Suprapubic skin (tissue), 4 donors: ENCODE data around the gene DSCAML1. TPM values are rescaled to one million over a fixed set of nuclear protein-coding genes. Genes with fewer than 3 reads are reported as not detected.
"Not testable (repeated sequence)": the region's sequence is repeated elsewhere in the genome, so short reads cannot be mapped to it uniquely, and the experiment has no call there.

Source experiments
- DNase-seq, 2 donors: peaks; one replicate each; pipeline ENCODE4 v3.0.0-alpha.2; 2019; ENCODE audit warnings: low spot score in 2 of 2
- H3K27ac ChIP-seq: fragments of 200-600 bp; sonication (generic); one replicate; pipeline ENCODE4 v1.5.1; 2019
- H3K27me3 ChIP-seq: fragments of 200-600 bp; sonication (generic); one replicate; pipeline ENCODE4 v1.5.1; 2019
- H3K36me3 ChIP-seq: fragments of 200-600 bp; sonication (generic); one replicate; pipeline ENCODE4 v1.5.1; 2019
- H3K4me1 ChIP-seq: fragments of 200-600 bp; sonication (generic); one replicate; pipeline ENCODE4 v1.5.1; 2019
- H3K4me3 ChIP-seq: fragments of 200-600 bp; sonication (generic); one replicate; pipeline ENCODE4 v1.5.1; 2019; ENCODE audit warnings: mild to moderate bottlenecking
- H3K9me3 ChIP-seq: fragments of 200-600 bp; sonication (generic); one replicate; pipeline ENCODE4 v1.5.1; 2019
- EP300 ChIP-seq: sonication (generic); formaldehyde crosslinking; IDR thresholded peaks from one replicate; pipeline ENCODE4 v1.6.1; 2017; ENCODE audit warnings: antibody characterized with exemption
- POLR2A ChIP-seq, 2 donors: fragments of 450-650 bp; IDR thresholded peaks; one replicate each; pipeline ENCODE4 v1.6.1; 2017; ENCODE audit warnings: antibody characterized with exemption in 2 of 2, mild to moderate bottlenecking in 2 of 2, moderate library complexity in 2 of 2
- POLR2AphosphoS5 ChIP-seq, 3 donors: sonication (generic); formaldehyde crosslinking; IDR thresholded peaks; one replicate each; pipeline ENCODE4 v1.6.1; 2017; ENCODE audit warnings: antibody characterized with exemption in 3 of 3
- WGBS: methylation state at CpG from one replicate; pipeline ENCODE4 v1.1.5; 2018; 5-methylcytosine and 5-hydroxymethylcytosine counted together
- total RNA-seq, 4 donors: library from RNA; depleted of rRNA; stranded (reverse); fragments of >200 nt; gene quantifications; one replicate each; pipeline ENCODE4 v1.1.0, GENCODE V29; 2016
- TF ChIP-seq, protein P1 (sequence below), 2 donors: fragments of 200-600 bp in 1 of 2; fragments of 450-650 bp in 1 of 2; sonication (generic) in 1 of 2; IDR thresholded peaks; one replicate each; pipeline ENCODE4 v1.5.1; 2016 to 2019; ENCODE audit warnings: antibody characterized with exemption in 2 of 2, mild to moderate bottlenecking in 1 of 2, moderate library complexity in 1 of 2

DSCAML1 gene
- total RNA-seq, 4 donors from 2014 or later = 0.11 to 0.24 (median 0.21) TPM; not detected in 1

DNA sequence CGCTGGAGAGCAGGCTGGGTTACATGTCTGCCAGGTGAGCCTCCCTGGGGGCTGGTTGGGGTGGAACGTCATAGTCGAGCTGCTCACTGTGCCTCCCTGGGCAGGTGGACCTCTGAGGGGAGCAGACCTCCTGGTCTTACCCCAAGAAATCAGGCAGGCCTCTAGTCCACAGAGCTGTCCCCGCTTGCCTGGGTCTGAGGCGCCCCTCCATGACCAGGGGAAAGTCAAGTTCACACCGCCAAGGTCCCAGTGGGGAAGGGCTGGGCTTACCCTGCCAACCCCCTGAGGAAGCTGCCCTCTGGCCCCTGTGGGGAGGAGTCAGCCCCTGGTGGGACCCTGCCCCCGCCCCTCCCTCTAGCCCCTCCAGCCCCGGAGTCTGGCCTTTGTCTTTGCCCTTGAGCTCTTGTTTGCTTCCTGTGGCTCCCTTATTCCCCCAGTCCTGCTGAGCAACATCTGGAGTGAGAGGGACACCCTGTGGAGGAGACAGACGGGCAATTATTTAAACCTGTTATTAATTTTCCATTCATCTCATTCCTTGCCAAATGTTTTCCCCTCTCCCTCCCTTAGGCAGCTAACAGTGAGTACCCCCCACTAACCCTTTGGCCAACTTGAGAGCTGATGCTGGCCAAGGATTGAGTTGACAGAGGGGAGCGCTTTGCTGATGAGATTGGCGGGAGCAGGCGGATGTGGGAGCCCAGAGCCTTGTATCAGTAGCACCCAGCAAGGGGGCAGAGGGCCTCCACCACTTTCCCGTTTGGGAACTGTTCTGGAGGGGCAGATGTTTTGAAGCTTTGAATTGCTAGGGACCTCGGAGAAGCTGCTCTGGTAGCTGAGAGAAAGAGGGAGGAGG lies 385.9 kb downstream of the DSCAML1 start:
- H3K36me3 ChIP-seq = peaks cover 56% of the 10 kb centered on the region
- no peak for TF ChIP-seq POLR2A (IDR thresholded peaks at IDR 0.05)
- no peak for TF ChIP-seq POLR2AphosphoS5 (IDR thresholded peaks at IDR 0.05)
- no peak for TF ChIP-seq EP300
- TF ChIP-seq, protein P1, sequence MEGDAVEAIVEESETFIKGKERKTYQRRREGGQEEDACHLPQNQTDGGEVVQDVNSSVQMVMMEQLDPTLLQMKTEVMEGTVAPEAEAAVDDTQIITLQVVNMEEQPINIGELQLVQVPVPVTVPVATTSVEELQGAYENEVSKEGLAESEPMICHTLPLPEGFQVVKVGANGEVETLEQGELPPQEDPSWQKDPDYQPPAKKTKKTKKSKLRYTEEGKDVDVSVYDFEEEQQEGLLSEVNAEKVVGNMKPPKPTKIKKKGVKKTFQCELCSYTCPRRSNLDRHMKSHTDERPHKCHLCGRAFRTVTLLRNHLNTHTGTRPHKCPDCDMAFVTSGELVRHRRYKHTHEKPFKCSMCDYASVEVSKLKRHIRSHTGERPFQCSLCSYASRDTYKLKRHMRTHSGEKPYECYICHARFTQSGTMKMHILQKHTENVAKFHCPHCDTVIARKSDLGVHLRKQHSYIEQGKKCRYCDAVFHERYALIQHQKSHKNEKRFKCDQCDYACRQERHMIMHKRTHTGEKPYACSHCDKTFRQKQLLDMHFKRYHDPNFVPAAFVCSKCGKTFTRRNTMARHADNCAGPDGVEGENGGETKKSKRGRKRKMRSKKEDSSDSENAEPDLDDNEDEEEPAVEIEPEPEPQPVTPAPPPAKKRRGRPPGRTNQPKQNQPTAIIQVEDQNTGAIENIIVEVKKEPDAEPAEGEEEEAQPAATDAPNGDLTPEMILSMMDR (IDR thresholded peaks at IDR 0.05) = no peak

DNA sequence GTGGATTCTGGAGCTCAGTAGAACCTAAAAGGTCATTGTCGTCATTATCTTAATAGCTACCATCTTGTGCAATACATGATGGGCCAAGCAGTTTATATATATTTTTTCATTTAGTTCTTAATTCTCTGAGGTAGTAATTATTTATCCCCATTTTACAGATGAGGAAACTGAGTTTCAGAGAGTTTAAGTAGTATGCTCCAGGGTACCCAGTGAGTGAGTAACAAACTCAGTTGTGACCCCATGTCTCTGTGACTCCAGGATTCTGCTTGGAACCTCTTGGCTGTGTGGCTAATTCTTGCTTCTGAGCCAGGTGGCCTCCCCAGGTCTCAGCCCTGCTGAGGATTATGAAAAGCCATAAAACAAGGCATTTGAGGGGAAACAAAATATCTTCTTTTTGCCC lies 386.8 kb downstream of the DSCAML1 start:
- H3K36me3 ChIP-seq = peaks cover 62% of the 10 kb centered on the region
- WGBS = 86% methylated on average over 1 of the region's 1 CpG

More for the DNA sequence above, 385.9 kb downstream of the DSCAML1 start:
- no peaks in the 10 kb centered on the region for H3K4me1 ChIP-seq
- no peaks in the 10 kb centered on the region for H3K27me3 ChIP-seq
- H3K4me3 ChIP-seq = no peak overlapping the region
- H3K27ac ChIP-seq = no peak overlapping the region
- no peaks in the 10 kb centered on the region for H3K9me3 ChIP-seq
- WGBS = 85% methylated on average over 12 of the region's 14 CpGs
- peak; percentile 44 to 68 for DNase-seq

DNA sequence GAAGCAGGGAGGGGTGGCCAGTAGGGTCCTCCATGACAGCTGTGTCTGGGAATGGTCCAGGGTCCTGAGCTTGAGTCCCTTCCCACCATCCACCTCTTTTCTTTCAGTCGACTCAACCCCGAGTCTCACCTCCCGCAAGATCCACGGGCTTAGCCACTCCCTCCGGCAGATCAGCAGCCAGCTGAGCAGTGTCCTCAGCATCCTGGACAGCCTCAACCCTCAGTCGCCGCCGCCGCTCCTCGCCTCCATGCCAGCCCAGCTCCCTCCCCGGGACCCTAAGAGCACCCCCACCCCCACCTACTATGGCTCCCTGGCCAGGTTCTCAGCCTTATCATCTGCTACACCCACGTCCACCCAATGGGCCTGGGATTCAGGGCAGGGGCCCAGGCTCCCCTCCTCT lies 387.5 kb downstream of the DSCAML1 start:
- H3K4me1 ChIP-seq = no peaks in the 10 kb centered on the region
- H3K27ac ChIP-seq = no peak overlapping the region
- no peaks in the 10 kb centered on the region for H3K9me3 ChIP-seq
- TF ChIP-seq, protein P1 (IDR thresholded peaks at IDR 0.05) = no peak
- TF ChIP-seq POLR2AphosphoS5 (IDR thresholded peaks at IDR 0.05) (no peak), POLR2A (IDR thresholded peaks at IDR 0.05) (no peak), EP300 (no peak)
- no peaks in the 10 kb centered on the region for H3K27me3 ChIP-seq
- 97% methylated on average over 12 of the region's 12 CpGs for WGBS
- H3K4me3 ChIP-seq = no peak overlapping the region
- DNase-seq = peak in 1 of 2 donors; percentile 53
- H3K36me3 ChIP-seq = peaks cover 70% of the 10 kb centered on the region

More for the DNA sequence above, 386.8 kb downstream of the DSCAML1 start:
- Histone ChIP-seq H3K27ac (no peak overlapping the region), H3K4me3 (no peak overlapping the region), H3K9me3 (no peaks in the 10 kb centered on the region), H3K27me3 (no peaks in the 10 kb centered on the region), H3K4me1 (no peaks in the 10 kb centered on the region)
- no peak for TF ChIP-seq POLR2A (IDR thresholded peaks at IDR 0.05)
- TF ChIP-seq, protein P1 (IDR thresholded peaks at IDR 0.05) = no peak
- no peak for TF ChIP-seq POLR2AphosphoS5 (IDR thresholded peaks at IDR 0.05)
- TF ChIP-seq EP300 = no peak
- no peak for DNase-seq

DNA sequence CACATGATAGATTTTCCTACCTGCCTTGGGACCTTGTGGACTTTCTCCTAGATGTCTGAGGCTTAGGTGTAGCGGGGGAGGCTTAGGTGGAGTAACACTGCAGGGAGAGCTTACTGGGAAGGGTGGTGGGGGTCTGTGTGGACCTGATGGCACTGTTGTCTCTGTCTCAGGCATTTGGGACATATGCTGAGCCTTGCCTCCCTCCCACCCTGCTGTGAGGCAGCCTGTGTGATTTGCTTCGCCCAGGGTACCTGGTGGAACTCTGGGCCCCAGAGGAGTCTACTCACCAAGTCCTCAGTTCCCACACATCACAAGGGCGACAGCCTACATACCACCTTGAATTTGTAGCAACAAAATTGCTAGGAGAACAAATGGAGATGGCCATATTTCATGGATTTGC lies 388.7 kb downstream of the DSCAML1 start:
- DNase-seq = no peak
- peaks cover 76% of the 10 kb centered on the region for H3K36me3 ChIP-seq
- WGBS = 100% methylated on average over 2 of the region's 3 CpGs
- no peaks in the 10 kb centered on the region for H3K9me3 ChIP-seq
- H3K27ac ChIP-seq = no peak overlapping the region
- H3K4me3 ChIP-seq = no peak overlapping the region
- TF ChIP-seq POLR2A (IDR thresholded peaks at IDR 0.05) = no peak
- TF ChIP-seq, protein P1 (IDR thresholded peaks at IDR 0.05) = no peak
- no peak for TF ChIP-seq POLR2AphosphoS5 (IDR thresholded peaks at IDR 0.05)
- TF ChIP-seq EP300 = no peak
- H3K27me3 ChIP-seq = no peaks in the 10 kb centered on the region
- H3K4me1 ChIP-seq = no peaks in the 10 kb centered on the region

DNA sequence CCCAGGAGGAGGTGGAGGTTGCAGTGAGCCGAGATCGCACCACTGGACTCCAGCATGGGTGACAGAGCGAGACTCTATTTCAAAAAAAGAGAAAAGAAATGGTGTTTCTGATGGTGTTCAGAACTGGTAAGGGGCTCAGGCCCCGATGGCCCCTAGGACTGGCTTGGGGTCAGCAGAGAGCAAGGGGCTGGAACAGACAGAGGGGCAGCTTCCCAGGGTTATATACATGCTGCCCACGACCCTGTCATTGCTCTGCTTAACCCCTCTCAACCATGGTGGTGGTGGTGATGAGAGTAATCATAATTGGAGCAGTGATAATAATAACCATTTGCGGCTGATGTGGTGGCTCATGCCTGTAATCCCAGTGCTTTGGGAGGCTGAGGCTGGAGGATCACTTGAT lies 390.0 kb downstream of the DSCAML1 start:
- peaks cover 63% of the 10 kb centered on the region for H3K36me3 ChIP-seq

DNA sequence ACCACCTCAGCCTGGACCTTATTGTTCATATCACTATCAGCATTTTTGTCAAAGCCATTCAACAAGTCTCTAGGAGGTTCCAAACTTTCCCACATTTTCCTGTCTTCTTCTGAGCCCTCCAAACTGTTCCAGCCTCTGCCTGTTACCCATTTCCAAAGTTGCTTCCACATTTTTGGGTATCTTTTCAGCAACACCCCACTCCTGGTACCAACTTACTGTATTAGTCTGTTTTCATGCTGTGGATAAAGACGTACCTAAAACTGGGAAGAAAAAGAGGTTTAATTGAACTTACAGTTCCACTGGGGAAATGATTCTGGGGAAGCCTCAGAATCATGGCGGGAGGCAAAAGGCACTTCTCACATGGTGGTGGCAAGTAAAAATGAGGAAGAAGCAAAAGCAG lies 391.1 kb downstream of the DSCAML1 start:
- not testable (repeated sequence) for H3K9me3 ChIP-seq
- H3K36me3 ChIP-seq = peaks cover 53% of the 10 kb centered on the region

More for the DNA sequence above, 390.0 kb downstream of the DSCAML1 start:
- no peaks in the 10 kb centered on the region for H3K4me1 ChIP-seq
- H3K4me3 ChIP-seq = no peak overlapping the region
- no peaks in the 10 kb centered on the region for H3K9me3 ChIP-seq
- DNase-seq = no peak
- WGBS = 96% methylated on average over 6 of the region's 6 CpGs
- TF ChIP-seq POLR2A (IDR thresholded peaks at IDR 0.05) (no peak), POLR2AphosphoS5 (IDR thresholded peaks at IDR 0.05) (no peak), EP300 (no peak)
- TF ChIP-seq, protein P1 (IDR thresholded peaks at IDR 0.05) = no peak
- no peaks in the 10 kb centered on the region for H3K27me3 ChIP-seq
- H3K27ac ChIP-seq = no peak overlapping the region

GRCh38 chr11:117399100-117399840 lies 397.7 kb downstream of the DSCAML1 start:
- peaks cover 52% of the 10 kb centered on the region for H3K36me3 ChIP-seq

More for the DNA sequence above, 391.1 kb downstream of the DSCAML1 start:
- WGBS = 97% methylated on average over 2 of the region's 2 CpGs
- DNase-seq, H3K4me3 ChIP-seq, H3K4me1 ChIP-seq, H3K27ac ChIP-seq, H3K27me3 ChIP-seq: not testable (repeated sequence)

More at GRCh38 chr11:117399100-117399840, 397.7 kb downstream of the DSCAML1 start:
- not testable (repeated sequence) for H3K4me3 ChIP-seq, H3K27me3 ChIP-seq, H3K27ac ChIP-seq, DNase-seq, H3K4me1 ChIP-seq
- WGBS = 98% methylated on average over 2 of the region's 2 CpGs
- H3K9me3 ChIP-seq = peaks cover 10% of the 10 kb centered on the region
